K562 (cell line): ENCODE results near the gene RPS6KA2. TPM values are rescaled to one million over a fixed set of nuclear protein-coding genes. Genes with fewer than 3 reads are reported as not detected.

ENCODE experiments used
- ATAC-seq: fragments of 200-7000 bp; cut with Tn5 transposase; 3 replicates; pipeline ENCODE4 v1.9.1; 2020; ENCODE audit warnings: moderate library complexity
- BruUV-seq: library from RNA; stranded (reverse); fragments of 400-500 nt; replicated peaks from 2 replicates; lab custom pipeline; 2021; lab: Mats Ljungman, UMichigan
- CTCF ChIA-PET: fragments of 300-600 bp; formaldehyde crosslinking; extraction: SDS; loops from one replicate; lab custom pipeline; 2021; ENCODE audit warnings: low intra/inter-chr PET ratio; lab: Yijun Ruan, JAX
- POLR2A ChIA-PET: fragments of 300-600, 350-650 bp; sonication (Branson Sonifier 250); formaldehyde crosslinking; extraction: SDS; loops from one replicate; lab custom pipeline; 2021; ENCODE audit warnings: antibody characterized with exemption, inconsistent platforms; lab: Yijun Ruan, JAX
- DNase-seq, 4 experiments: peaks; one replicate each; pipeline versions ENCODE4 v3.0.0 to v3.0.0-alpha.2; 2011 to 2018; ENCODE audit warnings: low spot score in 3 of 4, mixed read lengths in 3 of 4; ENCODE audit errors: extremely low read depth in 1 of 4
- FAIRE-seq: peaks from 2 replicates; lab custom pipeline; 2011; peaks lifted over from hg19 to GRCh38; lab: Jason Lieb, UNC
- H2AFZ ChIP-seq: 2 replicates; pipeline ENCODE4 v1.6.0; 2011; ENCODE audit warnings: low read depth, low read length, control low read depth, inconsistent platforms
- H3K27ac ChIP-seq: fragments of 200-600 bp; 3 replicates; pipeline ENCODE4 v1.8.0; 2011; ENCODE audit warnings: low read depth, mild to moderate bottlenecking, control low read depth, inconsistent platforms, low read length, moderate library complexity, mixed read lengths; ENCODE audit errors: extremely low read depth
- H3K27me3 ChIP-seq, 2 experiments: fragments of 300-600 bp in 1 of 2; 2 replicates in 1 of 2; 3 replicates in 1 of 2; pipeline versions ENCODE4 v1.6.0 to v1.8.0; 2011; ENCODE audit warnings: inconsistent platforms in 2 of 2, low read length in 2 of 2, mild to moderate bottlenecking in 1 of 2, mixed read lengths in 1 of 2, moderate library complexity in 1 of 2; ENCODE audit not compliant: control insufficient read depth in 2 of 2, insufficient read depth in 2 of 2
- H3K36me3 ChIP-seq: fragments of 300-600 bp; 3 replicates; pipeline ENCODE4 v1.8.0; 2011; ENCODE audit warnings: mild to moderate bottlenecking, low read length, inconsistent platforms; ENCODE audit not compliant: control insufficient read depth, insufficient read depth
- H3K4me1 ChIP-seq, 2 experiments: fragments of 200-600 bp in 1 of 2; replicated peaks in 1 of 2; 2 replicates in 1 of 2; 3 replicates in 1 of 2; pipeline versions ENCODE4 v1.5.1 to v1.8.0; 2011; ENCODE audit warnings: inconsistent platforms in 2 of 2, low read length in 2 of 2, mild to moderate bottlenecking in 1 of 2, mixed read lengths in 1 of 2, moderate library complexity in 1 of 2; ENCODE audit not compliant: control insufficient read depth in 2 of 2, insufficient read depth in 2 of 2
- H3K4me2 ChIP-seq: 2 replicates; pipeline ENCODE4 v1.6.1; 2011; ENCODE audit warnings: low read length, control low read depth, inconsistent platforms, mixed read lengths; ENCODE audit not compliant: insufficient read depth
- H3K4me3 ChIP-seq: fragments of 200-600 bp; sonication (generic), shearing (Covaris generic); 2 replicates; pipeline ENCODE4 v1.5.1; 2016; ENCODE audit warnings: control low read depth, inconsistent platforms
- H3K79me2 ChIP-seq: fragments of 200-600 bp; 3 replicates; pipeline ENCODE4 v1.8.0; 2011; ENCODE audit warnings: low read length, inconsistent platforms; ENCODE audit not compliant: control insufficient read depth, insufficient read depth
- H3K9ac ChIP-seq, 2 experiments: 2 replicates each; pipeline versions ENCODE4 v1.6.0 to v1.6.1; 2011; ENCODE audit warnings: low read depth in 2 of 2, low read length in 2 of 2, control low read depth in 1 of 2, inconsistent platforms in 1 of 2, mild to moderate bottlenecking in 1 of 2, mixed read lengths in 1 of 2; ENCODE audit not compliant: insufficient read depth in 1 of 2
- H3K9me1 ChIP-seq: one replicate; pipeline ENCODE4 v1.6.0; 2011; ENCODE audit warnings: inconsistent platforms, mild to moderate bottlenecking, low read length, moderate library complexity; ENCODE audit not compliant: control insufficient read depth, insufficient read depth
- H3K9me3 ChIP-seq: replicated peaks from 2 replicates; pipeline ENCODE4 v1.5.1; 2011; ENCODE audit warnings: low read depth, low read length, inconsistent platforms; ENCODE audit not compliant: control insufficient read depth, insufficient read depth
- H4K20me1 ChIP-seq: replicated peaks from 2 replicates; pipeline ENCODE4 v1.6.1; 2011; ENCODE audit warnings: low read length, inconsistent platforms, mixed read lengths; ENCODE audit not compliant: control insufficient read depth, insufficient read depth
- CTCFL ChIP-seq: IDR thresholded peaks from 2 replicates; pipeline ENCODE4 v1.6.1; 2011; ENCODE audit warnings: borderline replicate concordance, low read depth, mild to moderate bottlenecking, moderate library complexity, low read length; ENCODE audit not compliant: insufficient read depth, poor library complexity, severe bottlenecking
- GABPA ChIP-seq: fragments of 200-800 bp; sonication (Bioruptor generic); conservative IDR thresholded peaks from 2 replicates; pipeline ENCODE4 v1.6.1; 2016; ENCODE audit warnings: low read depth, missing genetic modification characterization, missing compliant biosample characterization
- SLC30A9 ChIP-seq: fragments of 250-450 bp; sonication (Bioruptor Pico); IDR thresholded peaks from 2 replicates; pipeline ENCODE4 v1.8.0; 2022; ENCODE audit warnings: mild to moderate bottlenecking, moderate library complexity
- SREBF1 ChIP-seq: fragments of 150-350 bp; IDR thresholded peaks from 2 replicates; pipeline ENCODE4 v1.6.1; 2014; ENCODE audit warnings: antibody characterized with exemption, low read depth, low read length, borderline replicate concordance
- SRSF7 ChIP-seq: fragments of 200-400 bp; formaldehyde crosslinking; optimal IDR thresholded peaks from 2 replicates; pipeline ENCODE3; 2017; ENCODE audit warnings: mild to moderate bottlenecking, low read depth, low read length
- WGBS: fragments of 100-300 bp; shearing (Covaris generic); methylation state at CpG from one replicate; pipeline ENCODE4 v1.1.6; 2016; ENCODE audit warnings: low coverage, mixed read lengths; ENCODE audit not compliant: insufficient coverage; ENCODE audit errors: missing lambda C conversion rate; 5-methylcytosine and 5-hydroxymethylcytosine counted together
- in situ Hi-C: fragments of 300-500 bp; cut with MboI; formaldehyde crosslinking; loops from 4 replicates; pipeline ENCODE4 v1.15.0; 2018; ENCODE audit warnings: inconsistent platforms, mixed read lengths
- intact Hi-C: fragments of 100-400 bp; cut with micrococcal nuclease; formaldehyde crosslinking; loops from 2 replicates; pipeline ENCODE4 v1.14.2; 2022
- polyA plus RNA-seq, 8 experiments: library from polyadenylated mRNA; depleted of rRNA in 4 of 8; stranded (reverse) in 5 of 8; unstranded in 3 of 8; fragments of >200 nt; fragmentation: Nextera tagmentation in 2 of 8; fragmentation: Illumina TruSeq in 1 of 8; extraction: Ambion mirVana in 2 of 8; extraction: Trizol in 1 of 8; gene quantifications; 2 replicates each; pipeline versions ENCODE4 v1.2.1 to v1.2.3, GENCODE V29; 2011 to 2014; ENCODE audit warnings: inconsistent platforms in 1 of 8, missing spikeins in 1 of 8
- total RNA-seq, 7 experiments: library from RNA; depleted of rRNA in 6 of 7; stranded (reverse); fragments of >200 nt in 6 of 7; fragmentation: Illumina TruSeq in 2 of 7; extraction: Trizol in 2 of 7; gene quantifications; 2 replicates each; pipeline versions ENCODE4 v1.2.1 to v1.2.3, GENCODE V29; 2011 to 2021; ENCODE audit warnings: low replicate concordance in 1 of 7

RPS6KA2 gene
- total and polyA plus RNA-seq, 9 of the 15 experiments (the other 6 are each of a cell fraction or from before 2014, with no cell fraction given), result 0.29 to 1.00 (median 0.53) TPM

- Histone ChIP-seq H3K27ac (no peak overlapping the region), H4K20me1 (no peaks in the 10 kb centered on the region; the same call in 1 of the 2 replicates), H2AFZ (no peak overlapping the region), H3K27me3 (peaks cover 5 to 23% of the 10 kb centered on the region in 2 experiments; a peak in 3 of 5 replicates), H3K9ac (no peak overlapping the region; a peak in 1 of 4 replicates), H3K4me3 (no peak overlapping the region), H3K79me2 (no peaks in the 10 kb centered on the region), H3K9me1 (no peaks in the 10 kb centered on the region), H3K4me1 (no peaks in the 10 kb centered on the region), H3K36me3 (no peaks in the 10 kb centered on the region), H3K4me2 (no peak overlapping the region), H3K9me3 (no peaks in the 10 kb centered on the region)
- ChIA-PET CTCF (no interaction called here), POLR2A (no interaction called here)
- WGBS, result 0% methylated on average over 3 of the region's 3 CpGs
- ATAC-seq (no peak), FAIRE-seq (no peak), DNase-seq (no peak)
- intact Hi-C loops, result no loop called here
- TF ChIP-seq SRSF7 (no peak), SREBF1 (no peak)
- no TSS peak for BruUV-seq
- in situ Hi-C loops, result no loop called here
These were observed 112.9 kb downstream of the RPS6KA2 start for GRCh38 chr6:166514196-166514595.

GRCh38 chr6:166512567-166512966, 114.5 kb downstream of the RPS6KA2 start:
- DNase-seq, result peak in 1 of 4 experiments; percentile 14
- no peak overlapping the region for H3K9ac ChIP-seq
- H3K9me1 ChIP-seq, result no peaks in the 10 kb centered on the region
- H3K79me2 ChIP-seq, result no peaks in the 10 kb centered on the region
- TF ChIP-seq SLC30A9 (no peak), GABPA (tag) (0 out of 2 replicates have a peak, but pooled peaks have one; percentile 17), CTCFL (peak; percentile 25)
- TF ChIP-seq, all 486 proteins: peak for 2
- H4K20me1 ChIP-seq, result no peaks in the 10 kb centered on the region; the same call in 1 of the 2 replicates
- in situ Hi-C loops (no loop called here), intact Hi-C loops (no loop called here)
- H3K27ac ChIP-seq, result no peak overlapping the region
- FAIRE-seq (no peak), ATAC-seq (peak; percentile 84)
- no peaks in the 10 kb centered on the region for H3K9me3 ChIP-seq
- no peak overlapping the region for H3K4me3 ChIP-seq
- no peak overlapping the region for H2AFZ ChIP-seq
- WGBS, result under 1% methylated on average over 8 of the region's 8 CpGs
- ChIA-PET CTCF (no interaction called here), POLR2A (interaction anchor here (0.8 to 1.0 kb wide), 2 partner anchors 13 to 200 kb away, joined by 3 read pairs; no protein-coding TSS in a partner anchor)
- no peak overlapping the region for H3K4me2 ChIP-seq
- no peaks in the 10 kb centered on the region for H3K36me3 ChIP-seq
- BruUV-seq, result no TSS peak
- peaks cover 14 to 39% of the 10 kb centered on the region in 2 experiments; a peak in 4 of 5 replicates for H3K27me3 ChIP-seq
- no peaks in the 10 kb centered on the region for H3K4me1 ChIP-seq
